HCT116 (cell line): ENCODE results near the gene ACOD1. TPM values are rescaled to one million over a fixed set of nuclear protein-coding genes. Genes with fewer than 3 reads are reported as not detected.

Experiments used
- ATAC-seq: fragments of 200-7000 bp; cut with Tn5 transposase; 2 replicates; pipeline ENCODE4 v1.9.1; 2020; ENCODE audit warnings: mild to moderate bottlenecking, moderate library complexity
- BruUV-seq: library from RNA; stranded (reverse); fragments of 400-500 nt; replicated peaks from 2 replicates; lab custom pipeline; 2021; lab: Mats Ljungman, UMichigan
- CTCF ChIA-PET: fragments of 300-600 bp; sonication (Branson Sonifier 250); formaldehyde crosslinking; loops from one replicate; lab custom pipeline; 2021; ENCODE audit warnings: antibody characterized with exemption; lab: Charles Lee
- POLR2A ChIA-PET: fragments of 300-600, 350-600 bp; sonication (Branson Sonifier 250); formaldehyde crosslinking; loops from one replicate; lab custom pipeline; 2021; ENCODE audit warnings: antibody characterized with exemption; lab: Charles Lee
- RAD21 ChIA-PET, 2 experiments: fragments of 300-600 bp; sonication (Branson Sonifier 250); formaldehyde crosslinking; loops; one replicate each; lab custom pipeline; 2023; ENCODE audit warnings: low total read pairs in 2 of 2; ENCODE audit not compliant: uncharacterized antibody in 2 of 2, unreplicated experiment in 2 of 2, low non-redundant PET in 1 of 2; lab: Charles Lee
- DNase-seq: peaks from one replicate; pipeline ENCODE4 v3.0.0-alpha.2; 2010; ENCODE audit warnings: low read depth, low spot score
- H2AFZ ChIP-seq: fragments of 200-600 bp; shearing (Covaris generic), sonication (generic); 2 replicates; pipeline ENCODE4 v1.6.1; 2017; ENCODE audit warnings: low read depth, mixed run types, mixed read lengths, antibody characterized with exemption, low read length; ENCODE audit not compliant: poor library complexity, severe bottlenecking
- H3K27ac ChIP-seq: 2 replicates; pipeline ENCODE4 v1.5.1; 2012; ENCODE audit warnings: low read depth, low read length
- H3K27me3 ChIP-seq: fragments of 200-600 bp; sonication (generic); 2 replicates; pipeline ENCODE4 v1.6.1; 2016; ENCODE audit warnings: mixed run types, low read length, mixed read lengths; ENCODE audit not compliant: insufficient read depth
- H3K36me3 ChIP-seq, 2 experiments: fragments of 200-500 bp in 1 of 2; fragments of 200-600 bp in 1 of 2; sonication (Bioruptor generic) in 1 of 2; sonication (generic) in 1 of 2; 2 replicates each; pipeline versions ENCODE4 v1.5.1 to v1.6.1; 2014 to 2016; ENCODE audit warnings: low read length in 2 of 2, inconsistent platforms in 1 of 2, mixed read lengths in 1 of 2, mixed run types in 1 of 2; ENCODE audit not compliant: insufficient read depth in 2 of 2, control insufficient read depth in 1 of 2
- H3K4me1 ChIP-seq, 2 experiments: fragments of 200-600 bp in 1 of 2; sonication (generic) in 1 of 2; 2 replicates each; pipeline versions ENCODE4 v1.5.1 to v1.6.1; 2012 to 2017; ENCODE audit warnings: low read length in 2 of 2, inconsistent platforms in 1 of 2, mild to moderate bottlenecking in 1 of 2, mixed read lengths in 1 of 2, mixed run types in 1 of 2, moderate library complexity in 1 of 2; ENCODE audit not compliant: insufficient read depth in 2 of 2, control insufficient read depth in 1 of 2
- H3K4me2 ChIP-seq: fragments of 200-600 bp; sonication (generic); 2 replicates; pipeline ENCODE4 v1.6.1; 2017; ENCODE audit warnings: mixed run types, low read length, mixed read lengths
- H3K4me3 ChIP-seq, 2 experiments: fragments of 200-600 bp in 1 of 2; sonication (generic) in 1 of 2; replicated peaks in 1 of 2; 2 replicates each; pipeline ENCODE4 v1.5.1; 2011 to 2016; ENCODE audit warnings: low read length in 2 of 2, control low read depth in 1 of 2, low read depth in 1 of 2, mild to moderate bottlenecking in 1 of 2, mixed read lengths in 1 of 2, mixed run types in 1 of 2
- H3K79me2 ChIP-seq: fragments of 200-600 bp; sonication (generic); 2 replicates; pipeline ENCODE4 v1.6.1; 2017; ENCODE audit warnings: mild to moderate bottlenecking, mixed run types, low read length, moderate library complexity, mixed read lengths; ENCODE audit not compliant: insufficient read depth
- H3K9ac ChIP-seq: fragments of 200-600 bp; sonication (generic); 2 replicates; pipeline ENCODE4 v1.6.1; 2016; ENCODE audit warnings: low read length, mixed read lengths
- H3K9me2 ChIP-seq: fragments of 200-600 bp; sonication (generic), shearing (Covaris generic); 2 replicates; pipeline ENCODE4 v1.6.1; 2017; ENCODE audit warnings: mixed run types, mild to moderate bottlenecking, moderate library complexity; ENCODE audit not compliant: insufficient read depth
- H3K9me3 ChIP-seq, 2 experiments: fragments of 200-500 bp in 1 of 2; fragments of 200-600 bp in 1 of 2; sonication (Bioruptor generic) in 1 of 2; sonication (generic) in 1 of 2; 2 replicates each; pipeline ENCODE4 v1.6.1; 2014 to 2017; ENCODE audit warnings: low read length in 2 of 2, mixed read lengths in 2 of 2, inconsistent platforms in 1 of 2, low read depth in 1 of 2, mild to moderate bottlenecking in 1 of 2, mixed run types in 1 of 2, moderate library complexity in 1 of 2; ENCODE audit not compliant: control insufficient read depth in 1 of 2, insufficient read depth in 1 of 2
- H4K20me1 ChIP-seq: fragments of 200-600 bp; sonication (generic), shearing (Covaris generic); 2 replicates; pipeline ENCODE4 v1.6.1; 2017; ENCODE audit warnings: mixed run types, mild to moderate bottlenecking, moderate library complexity; ENCODE audit not compliant: insufficient read depth
- POLR2AphosphoS5 ChIP-seq: IDR thresholded peaks from 2 replicates; pipeline ENCODE4 v1.6.1; 2011; ENCODE audit warnings: mild to moderate bottlenecking, low read depth, low read length, moderate library complexity
- TCF7L2 ChIP-seq: IDR thresholded peaks from 2 replicates; pipeline ENCODE4 v1.7.0; 2011; ENCODE audit warnings: borderline replicate concordance, inconsistent platforms; ENCODE audit not compliant: insufficient read depth, insufficient read length; ENCODE audit errors: extremely low read depth
- YY1 ChIP-seq: IDR thresholded peaks from 2 replicates; pipeline ENCODE4 v1.6.1; 2011; ENCODE audit warnings: low read length, low read depth, moderate library complexity, mild to moderate bottlenecking; ENCODE audit not compliant: insufficient replicate concordance; ENCODE audit errors: extremely low read depth
- intact Hi-C: fragments of 100-400 bp; cut with micrococcal nuclease; formaldehyde crosslinking; loops from 2 replicates; pipeline ENCODE4 v1.10.0; 2022
- total RNA-seq: library from RNA; stranded (reverse); gene quantifications from one replicate; pipeline ENCODE4 v1.2.1, GENCODE V29; 2021; ENCODE audit not compliant: unreplicated experiment
- TF ChIP-seq, protein P1 (sequence below): IDR thresholded peaks from 2 replicates; pipeline ENCODE4 v1.6.1; 2011; ENCODE audit warnings: mild to moderate bottlenecking, low read length, moderate library complexity; ENCODE audit not compliant: insufficient replicate concordance; ENCODE audit errors: extremely low read depth

Gene ACOD1
- total RNA-seq, 1 experiment from 2014 or later, result not detected

DNA sequence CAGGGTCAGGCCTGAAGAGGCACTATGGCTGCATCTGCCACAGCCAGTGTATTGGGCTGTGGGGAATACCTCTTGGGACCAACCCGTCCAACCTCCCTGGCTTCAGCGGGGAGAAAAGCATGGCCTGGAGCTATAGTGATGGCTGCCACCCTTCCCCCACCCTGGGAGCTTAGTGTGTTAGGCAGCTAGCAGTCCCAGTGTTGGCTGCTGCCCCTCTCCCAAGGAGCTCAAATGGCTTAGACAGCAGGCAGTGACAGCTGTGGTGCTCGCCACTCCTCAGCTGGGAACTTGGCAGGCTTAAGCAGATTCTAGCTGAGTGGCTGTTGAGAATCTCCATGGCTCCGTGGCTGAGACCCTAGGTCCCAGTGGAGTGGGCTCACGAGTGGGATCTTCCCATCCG lies 19.7 kb downstream of the ACOD1 start (continued):
- no peak for TF ChIP-seq POLR2AphosphoS5
- TF ChIP-seq, protein P1, sequence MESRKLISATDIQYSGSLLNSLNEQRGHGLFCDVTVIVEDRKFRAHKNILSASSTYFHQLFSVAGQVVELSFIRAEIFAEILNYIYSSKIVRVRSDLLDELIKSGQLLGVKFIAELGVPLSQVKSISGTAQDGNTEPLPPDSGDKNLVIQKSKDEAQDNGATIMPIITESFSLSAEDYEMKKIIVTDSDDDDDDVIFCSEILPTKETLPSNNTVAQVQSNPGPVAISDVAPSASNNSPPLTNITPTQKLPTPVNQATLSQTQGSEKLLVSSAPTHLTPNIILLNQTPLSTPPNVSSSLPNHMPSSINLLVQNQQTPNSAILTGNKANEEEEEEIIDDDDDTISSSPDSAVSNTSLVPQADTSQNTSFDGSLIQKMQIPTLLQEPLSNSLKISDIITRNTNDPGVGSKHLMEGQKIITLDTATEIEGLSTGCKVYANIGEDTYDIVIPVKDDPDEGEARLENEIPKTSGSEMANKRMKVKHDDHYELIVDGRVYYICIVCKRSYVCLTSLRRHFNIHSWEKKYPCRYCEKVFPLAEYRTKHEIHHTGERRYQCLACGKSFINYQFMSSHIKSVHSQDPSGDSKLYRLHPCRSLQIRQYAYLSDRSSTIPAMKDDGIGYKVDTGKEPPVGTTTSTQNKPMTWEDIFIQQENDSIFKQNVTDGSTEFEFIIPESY, result no peak

DNA sequence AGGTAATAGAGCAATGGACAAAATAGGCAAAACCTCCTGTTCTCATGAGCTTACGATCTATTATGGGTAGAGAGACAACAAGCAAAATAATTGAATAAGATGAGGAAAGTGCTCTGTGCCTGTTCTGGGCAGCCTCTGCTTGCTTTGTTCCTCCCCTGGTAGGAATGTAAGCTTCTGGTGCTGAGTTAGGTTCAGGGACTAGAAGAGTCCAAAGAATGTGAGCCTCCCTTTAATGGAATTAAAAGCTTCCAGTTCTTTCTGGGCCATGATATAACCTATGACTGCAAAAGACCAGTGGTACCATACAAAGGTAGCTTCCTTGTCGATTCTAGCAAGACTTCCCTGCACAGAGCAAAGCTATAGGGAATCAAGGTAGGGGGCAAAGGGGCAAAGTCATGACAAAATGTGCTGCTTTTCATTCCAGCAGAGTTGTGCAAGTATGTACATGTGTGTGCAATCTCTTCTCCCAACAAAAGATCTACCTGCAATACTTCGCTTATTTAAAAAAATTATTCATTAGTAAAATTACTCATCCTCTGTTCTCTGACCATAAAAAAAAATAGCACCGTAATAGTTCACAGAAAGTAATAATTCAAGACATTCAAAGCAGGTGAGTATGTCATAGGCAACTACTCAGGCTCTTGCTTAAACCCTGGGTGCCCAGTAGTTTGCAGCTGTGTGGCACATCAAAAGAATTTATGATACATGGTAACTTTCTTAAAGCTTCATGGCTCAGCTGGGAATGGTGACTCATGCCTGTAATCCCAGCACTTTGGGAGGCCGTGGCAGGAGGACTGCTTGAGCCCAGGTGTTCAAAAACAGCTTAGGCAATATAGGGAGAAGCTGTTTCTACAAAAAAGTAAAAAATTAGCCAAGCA lies 21.4 kb downstream of the ACOD1 start:
- BruUV-seq, result no TSS peak
- ChIA-PET RAD21 (no interaction called here), CTCF (interaction anchor here (0.8 kb wide), 1 partner anchor 10 kb away, joined by 3 read pairs; no protein-coding TSS in a partner anchor), POLR2A (no interaction called here)
- H4K20me1 ChIP-seq, result no peaks in the 10 kb centered on the region
- H3K4me3 ChIP-seq, result no peak overlapping the region
- no peaks in the 10 kb centered on the region for H3K36me3 ChIP-seq
- no peak overlapping the region for H3K27ac ChIP-seq
- H3K4me1 ChIP-seq, result no peaks in the 10 kb centered on the region
- no peak overlapping the region for H3K4me2 ChIP-seq
- H3K27me3 ChIP-seq, result no peaks in the 10 kb centered on the region
- H3K9ac ChIP-seq, result no peak overlapping the region
- ATAC-seq (no peak), DNase-seq (no peak)
- no peaks in the 10 kb centered on the region for H3K9me3 ChIP-seq
- intact Hi-C loops, result no loop called here
- no peak for TF ChIP-seq YY1
- peak; percentile 14 for TF ChIP-seq TCF7L2
- H2AFZ ChIP-seq, result no peak overlapping the region
- no peaks in the 10 kb centered on the region for H3K79me2 ChIP-seq
- no peaks in the 10 kb centered on the region for H3K9me2 ChIP-seq
